ENCODE results near the gene TBR1.

- no peak for TF ChIP-seq EGR1 (IDR thresholded peaks at IDR 0.05)
- TF ChIP-seq FOXM1 (IDR thresholded peaks at IDR 0.05; ENCODE audit: borderline replicate concordance, low read depth): no peak
- TF ChIP-seq EP300 (IDR thresholded peaks at IDR 0.05; ENCODE audit: borderline replicate concordance): no peak
- no peak for TF ChIP-seq RAD21 (IDR thresholded peaks at IDR 0.05; ENCODE audit: low read depth)
- TF ChIP-seq, protein P1, sequence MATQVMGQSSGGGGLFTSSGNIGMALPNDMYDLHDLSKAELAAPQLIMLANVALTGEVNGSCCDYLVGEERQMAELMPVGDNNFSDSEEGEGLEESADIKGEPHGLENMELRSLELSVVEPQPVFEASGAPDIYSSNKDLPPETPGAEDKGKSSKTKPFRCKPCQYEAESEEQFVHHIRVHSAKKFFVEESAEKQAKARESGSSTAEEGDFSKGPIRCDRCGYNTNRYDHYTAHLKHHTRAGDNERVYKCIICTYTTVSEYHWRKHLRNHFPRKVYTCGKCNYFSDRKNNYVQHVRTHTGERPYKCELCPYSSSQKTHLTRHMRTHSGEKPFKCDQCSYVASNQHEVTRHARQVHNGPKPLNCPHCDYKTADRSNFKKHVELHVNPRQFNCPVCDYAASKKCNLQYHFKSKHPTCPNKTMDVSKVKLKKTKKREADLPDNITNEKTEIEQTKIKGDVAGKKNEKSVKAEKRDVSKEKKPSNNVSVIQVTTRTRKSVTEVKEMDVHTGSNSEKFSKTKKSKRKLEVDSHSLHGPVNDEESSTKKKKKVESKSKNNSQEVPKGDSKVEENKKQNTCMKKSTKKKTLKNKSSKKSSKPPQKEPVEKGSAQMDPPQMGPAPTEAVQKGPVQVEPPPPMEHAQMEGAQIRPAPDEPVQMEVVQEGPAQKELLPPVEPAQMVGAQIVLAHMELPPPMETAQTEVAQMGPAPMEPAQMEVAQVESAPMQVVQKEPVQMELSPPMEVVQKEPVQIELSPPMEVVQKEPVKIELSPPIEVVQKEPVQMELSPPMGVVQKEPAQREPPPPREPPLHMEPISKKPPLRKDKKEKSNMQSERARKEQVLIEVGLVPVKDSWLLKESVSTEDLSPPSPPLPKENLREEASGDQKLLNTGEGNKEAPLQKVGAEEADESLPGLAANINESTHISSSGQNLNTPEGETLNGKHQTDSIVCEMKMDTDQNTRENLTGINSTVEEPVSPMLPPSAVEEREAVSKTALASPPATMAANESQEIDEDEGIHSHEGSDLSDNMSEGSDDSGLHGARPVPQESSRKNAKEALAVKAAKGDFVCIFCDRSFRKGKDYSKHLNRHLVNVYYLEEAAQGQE (IDR thresholded peaks at IDR 0.05; ENCODE audit: low read depth): no peak
- no peak for TF ChIP-seq USF1 (IDR thresholded peaks at IDR 0.05)
- TF ChIP-seq NFIC (IDR thresholded peaks at IDR 0.05): no peak
- TF ChIP-seq, protein P2, sequence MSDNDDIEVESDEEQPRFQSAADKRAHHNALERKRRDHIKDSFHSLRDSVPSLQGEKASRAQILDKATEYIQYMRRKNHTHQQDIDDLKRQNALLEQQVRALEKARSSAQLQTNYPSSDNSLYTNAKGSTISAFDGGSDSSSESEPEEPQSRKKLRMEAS (IDR thresholded peaks at IDR 0.05): no peak
- TF ChIP-seq CEBPB (IDR thresholded peaks at IDR 0.05): no peak
- TF ChIP-seq YY1 (IDR thresholded peaks at IDR 0.05; ENCODE audit: low read depth): no peak
- no peak for TF ChIP-seq ZBTB7A (IDR thresholded peaks at IDR 0.05; ENCODE audit: low read depth)
- no peak for TF ChIP-seq TEAD4 (IDR thresholded peaks at IDR 0.05)
- no peak for TF ChIP-seq TAF1 (IDR thresholded peaks at IDR 0.05; ENCODE audit: low read depth)
Observed at GRCh38 chr2:161374446-161374845, 41.7 kb upstream of the TBR1 start.

Measured in Ishikawa (cell line).